ENCODE results near the gene SLC9A5. TPM values are rescaled to one million over a fixed set of nuclear protein-coding genes. Genes with fewer than 3 reads are reported as not detected.

SLC9A5 gene
- total and polyA plus RNA-seq, 10 of the 15 experiments (the other 5 are each of a cell fraction or from before 2014, with no cell fraction given) = 0.26 to 5.7 (median 1.5) TPM

GRCh38 chr16:67279296-67280089 lies 30.7 kb downstream of the SLC9A5 start, which contains the start of gene PLEKHG4 (continued):
- TF ChIP-seq MYC (IDR thresholded peaks at IDR 0.05; ENCODE audit: insufficient read depth, insufficient read length, insufficient replicate concordance, low read length, severe bottlenecking) = no peak
- TF ChIP-seq IKZF1 (conservative IDR thresholded peaks at IDR 0.05) = peak; percentile 97
- TF ChIP-seq ZSCAN29 (IDR thresholded peaks at IDR 0.05) = 0 out of 2 replicates have a peak, but pooled peaks have one; percentile 22
- no peak for TF ChIP-seq NFIC (IDR thresholded peaks at IDR 0.05; ENCODE audit: low read depth, low read length)
- TF ChIP-seq PKNOX1 (IDR thresholded peaks at IDR 0.05) = no peak
- no peak for TF ChIP-seq POU2F2 (IDR thresholded peaks at IDR 0.05; ENCODE audit: borderline replicate concordance, low read depth, low read length)
- TF ChIP-seq SUPT20H (IDR thresholded peaks at IDR 0.05; ENCODE audit: borderline replicate concordance, control insufficient read depth, low read depth, low read length) = no peak
- no peak for TF ChIP-seq TCF3 (IDR thresholded peaks at IDR 0.05; ENCODE audit: borderline replicate concordance, insufficient read depth, low read depth, low read length)
- TF ChIP-seq SUZ12 (IDR thresholded peaks at IDR 0.05; ENCODE audit: unreplicated experiment) = no peak
- no peak for TF ChIP-seq SRF (IDR thresholded peaks at IDR 0.05; ENCODE audit: low read depth in 2 of 2, low read length in 2 of 2)
- TF ChIP-seq MTA3 (IDR thresholded peaks at IDR 0.05; ENCODE audit: borderline replicate concordance, low read length) = no peak
- no peak for TF ChIP-seq USF1 (IDR thresholded peaks at IDR 0.05; ENCODE audit: borderline replicate concordance, extremely low read length, insufficient read depth, low read depth, low read length)
- peak; percentile 69 to 88; a peak in 3 of 4 replicates for TF ChIP-seq BHLHE40 (IDR thresholded peaks at IDR 0.05; ENCODE audit: borderline replicate concordance in 1 of 2, low read depth in 2 of 2, low read length in 1 of 2)
- TF ChIP-seq SIX5 (IDR thresholded peaks at IDR 0.05; ENCODE audit: low read depth, low read length, severe bottlenecking) = no peak
- no peak for TF ChIP-seq NRF1 (conservative IDR thresholded peaks at IDR 0.05; ENCODE audit: low read depth, low read length)
- peak; percentile 67; the same call in 1 of the 2 replicates for TF ChIP-seq POLR2A (IDR thresholded peaks at IDR 0.05; ENCODE audit: low read depth, low read length)
- 0 out of 2 replicates have a peak, but pooled peaks have one; percentile 50 for TF ChIP-seq ZNF217 (IDR thresholded peaks at IDR 0.05)
- TF ChIP-seq STAT1 (conservative IDR thresholded peaks at IDR 0.05) = no peak
- TF ChIP-seq ZNF207 (IDR thresholded peaks at IDR 0.05; ENCODE audit: borderline replicate concordance) = no peak
- TF ChIP-seq ZNF24 (IDR thresholded peaks at IDR 0.05) = peak; percentile 15; the same call in 1 of the 2 replicates
- TF ChIP-seq SP1 (IDR thresholded peaks at IDR 0.05; ENCODE audit: low read depth, low read length) = peak; percentile 15
- no peak for TF ChIP-seq HCFC1 (IDR thresholded peaks at IDR 0.05; ENCODE audit: low read length)
- TF ChIP-seq GATAD2B (conservative IDR thresholded peaks at IDR 0.05; ENCODE audit: low read depth) = peak; percentile 88
- TF ChIP-seq YY1 (IDR thresholded peaks at IDR 0.05; ENCODE audit: low read depth, low read length) = peak; percentile 73
- TF ChIP-seq MLLT1 (IDR thresholded peaks at IDR 0.05) = no peak
- no peak for TF ChIP-seq FOXK2 (IDR thresholded peaks at IDR 0.05)
- no peak for TF ChIP-seq YBX1 (IDR thresholded peaks at IDR 0.05)
- TF ChIP-seq PML (IDR thresholded peaks at IDR 0.05; ENCODE audit: low read length) = no peak
- no peak for TF ChIP-seq HDAC6 (IDR thresholded peaks at IDR 0.05; ENCODE audit: unreplicated experiment)
